ENCODE measurements around the gene LRP1B.

GRCh38 chr2:141534666-141535362 is 596.0 kb downstream of the LRP1B start:
- TF ChIP-seq CTCF (IDR thresholded peaks at IDR 0.05 in 4 of 5, conservative IDR thresholded peaks at IDR 0.05 in 1 of 5) (no peak), POLR2A (IDR thresholded peaks at IDR 0.05) (no peak)
